Brain pericyte (primary cell): ENCODE measurements around the gene B4GALT3.

ENCODE experiments used
- DNase-seq: peaks from one replicate; pipeline ENCODE4 v3.0.0-alpha.2; 2012; ENCODE audit warnings: low read depth, low spot score

Gene B4GALT3

DNA sequence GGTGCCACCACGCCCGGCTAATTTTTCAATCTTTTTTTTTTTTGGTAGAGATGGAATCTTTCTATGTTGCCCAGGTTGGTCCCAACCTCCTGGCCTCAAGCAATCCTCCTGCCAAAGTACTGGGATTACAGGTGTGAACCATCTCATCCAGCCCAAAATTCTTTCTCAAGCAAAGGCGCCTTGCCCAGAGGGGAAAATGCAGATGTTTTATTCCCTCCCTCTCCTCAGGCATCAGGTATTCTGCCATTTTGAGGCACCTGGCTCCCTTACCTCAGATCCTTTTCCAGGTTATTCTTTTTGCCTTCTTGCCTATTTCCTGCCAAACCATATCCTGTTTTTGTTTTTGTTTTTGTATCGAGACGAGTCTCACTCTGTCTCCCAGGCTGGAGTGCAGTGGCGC, 11.1 kb upstream of the B4GALT3 start:
- DNase-seq = no peak

DNA sequence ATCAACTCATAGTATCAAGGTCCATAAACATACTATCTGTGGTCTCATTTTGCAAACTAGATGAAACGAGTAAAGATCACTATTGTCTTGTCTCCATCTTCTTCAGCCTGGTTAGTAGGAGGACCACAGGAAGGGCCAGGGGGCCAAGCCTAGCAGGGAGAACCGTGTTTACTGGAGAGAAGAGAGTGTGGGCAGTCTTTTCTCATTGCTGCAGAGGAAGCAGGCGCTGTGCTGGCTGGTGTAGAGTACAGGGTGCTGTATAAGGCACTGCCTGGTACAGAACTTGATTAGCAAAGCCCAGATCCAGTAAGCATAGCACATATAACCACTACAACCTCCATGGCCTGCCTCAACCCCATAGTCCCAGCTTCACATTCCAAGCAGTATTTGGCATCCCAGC, 10.0 kb upstream of the B4GALT3 start:
- no peak for DNase-seq

DNA sequence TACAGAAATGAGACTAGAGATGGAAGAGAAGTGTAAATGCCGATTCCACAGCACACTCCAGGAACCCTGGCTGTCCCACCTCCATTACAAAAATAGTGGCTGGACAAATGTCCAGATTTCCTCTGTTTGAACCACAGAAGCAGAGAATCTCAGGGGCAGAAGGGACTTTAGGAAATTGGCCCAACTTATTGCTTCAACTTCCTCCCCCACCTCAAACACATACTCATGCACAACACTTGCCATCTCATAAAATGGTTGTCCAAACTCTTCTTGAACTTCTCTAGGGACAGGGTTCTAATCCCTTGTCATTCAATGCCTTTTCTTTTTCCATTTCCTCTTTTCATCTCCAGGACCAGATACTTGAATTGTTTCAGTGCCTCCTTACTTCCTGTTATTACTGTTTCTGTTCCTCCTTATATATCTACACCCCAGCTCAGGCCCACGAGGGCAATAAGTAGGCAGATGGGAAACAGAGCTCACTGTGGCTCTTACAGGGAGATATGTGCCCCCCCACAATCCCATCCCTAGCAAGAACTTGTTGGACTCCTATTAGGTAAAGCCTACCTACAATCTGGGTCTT, 8.5 kb upstream of the B4GALT3 start:
- DNase-seq = no peak

DNA sequence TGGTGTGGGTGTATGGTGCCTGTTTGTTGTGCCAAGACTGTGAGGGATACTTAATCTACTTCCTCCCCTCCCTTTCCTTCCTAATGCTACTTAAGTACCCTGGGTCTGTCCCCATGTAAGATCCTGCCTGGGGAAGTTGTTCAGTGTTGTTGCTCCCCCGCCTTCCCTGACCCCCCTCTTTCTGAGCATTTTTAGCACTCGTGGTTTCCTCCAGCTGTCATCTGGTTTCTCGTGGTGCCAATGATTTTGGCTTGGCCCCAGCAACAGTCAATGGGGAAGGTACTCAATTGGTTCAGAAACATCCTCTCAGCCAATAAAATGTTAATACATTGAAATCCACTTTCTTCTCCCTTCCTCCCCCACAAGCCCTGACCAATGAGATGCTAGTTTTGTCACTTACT, 8.0 kb upstream of the B4GALT3 start:
- no peak for DNase-seq

DNA sequence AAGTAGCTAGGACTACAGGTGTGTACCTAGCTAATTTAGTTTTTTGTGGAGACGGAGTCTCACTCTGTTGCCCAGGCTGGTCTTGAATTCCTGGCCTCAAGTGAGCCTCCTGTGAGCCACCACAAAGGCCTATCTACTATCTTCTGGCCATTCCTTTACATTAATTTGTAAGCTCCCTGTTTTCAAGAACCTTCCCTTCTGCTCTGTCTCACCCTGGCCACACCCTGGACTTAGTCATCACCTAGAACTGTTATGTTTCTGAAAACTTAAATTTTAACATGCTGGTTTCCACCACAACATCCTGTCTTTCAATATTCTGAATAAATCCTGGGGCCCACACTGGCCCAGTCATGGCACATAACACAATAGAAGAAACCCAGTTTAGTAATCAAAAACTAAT, 4.9 kb upstream of the B4GALT3 start:
- no peak for DNase-seq

DNA sequence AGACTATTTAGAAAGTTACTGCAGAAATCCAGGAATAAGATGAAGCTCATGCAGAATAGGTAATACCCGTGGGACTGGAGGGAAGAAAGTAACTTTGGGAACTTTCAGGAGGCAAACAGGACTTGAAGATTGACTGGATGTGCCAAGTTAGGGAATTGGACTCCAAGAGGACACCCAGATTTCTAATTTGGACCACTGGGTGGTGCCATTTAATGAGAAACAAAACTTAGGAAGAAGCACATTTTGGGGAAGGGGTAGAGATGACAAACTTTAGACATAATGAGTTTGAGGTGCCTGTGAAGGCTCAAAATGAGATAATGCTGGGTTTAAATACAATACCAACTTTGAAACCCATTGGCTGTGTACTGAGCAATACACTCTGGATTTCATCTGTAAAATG, 3.3 kb upstream of the B4GALT3 start:
- DNase-seq = no peak

DNA sequence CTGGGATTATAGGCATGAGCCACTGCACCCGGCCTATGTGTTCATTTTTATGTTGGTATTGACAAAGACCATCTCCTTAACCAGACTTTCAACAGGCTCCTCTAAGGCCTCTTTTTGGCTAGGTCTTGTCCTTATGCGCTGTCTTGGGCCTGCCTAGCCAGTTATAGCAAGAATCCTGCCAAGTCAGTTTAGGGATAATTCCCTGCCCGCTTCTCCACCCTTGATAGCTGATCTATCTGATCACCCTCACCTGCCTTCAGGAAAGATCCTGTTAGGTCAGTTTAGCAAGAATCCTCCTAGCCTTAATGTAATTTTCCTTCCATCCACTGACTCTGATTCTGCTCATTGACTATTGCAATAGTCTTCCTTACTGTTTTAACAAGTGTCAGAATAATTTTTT, 2.4 kb upstream of the B4GALT3 start:
- DNase-seq = no peak

DNA sequence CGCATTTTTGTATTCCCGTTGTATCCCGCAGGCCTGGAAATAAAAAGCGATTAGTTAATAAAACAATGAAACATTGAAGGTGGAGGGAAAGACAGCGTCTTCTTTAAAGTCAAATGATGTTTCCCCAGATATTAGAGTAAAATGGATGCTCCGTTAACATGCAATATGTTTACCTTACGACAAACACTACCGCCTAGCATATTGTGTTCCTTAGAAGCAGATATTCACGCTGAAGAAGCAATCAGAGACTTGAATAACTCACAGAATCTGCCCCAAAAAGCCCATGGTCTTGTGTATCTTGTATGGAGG, 583 bp upstream of the B4GALT3 start:
- no peak for DNase-seq

DNA sequence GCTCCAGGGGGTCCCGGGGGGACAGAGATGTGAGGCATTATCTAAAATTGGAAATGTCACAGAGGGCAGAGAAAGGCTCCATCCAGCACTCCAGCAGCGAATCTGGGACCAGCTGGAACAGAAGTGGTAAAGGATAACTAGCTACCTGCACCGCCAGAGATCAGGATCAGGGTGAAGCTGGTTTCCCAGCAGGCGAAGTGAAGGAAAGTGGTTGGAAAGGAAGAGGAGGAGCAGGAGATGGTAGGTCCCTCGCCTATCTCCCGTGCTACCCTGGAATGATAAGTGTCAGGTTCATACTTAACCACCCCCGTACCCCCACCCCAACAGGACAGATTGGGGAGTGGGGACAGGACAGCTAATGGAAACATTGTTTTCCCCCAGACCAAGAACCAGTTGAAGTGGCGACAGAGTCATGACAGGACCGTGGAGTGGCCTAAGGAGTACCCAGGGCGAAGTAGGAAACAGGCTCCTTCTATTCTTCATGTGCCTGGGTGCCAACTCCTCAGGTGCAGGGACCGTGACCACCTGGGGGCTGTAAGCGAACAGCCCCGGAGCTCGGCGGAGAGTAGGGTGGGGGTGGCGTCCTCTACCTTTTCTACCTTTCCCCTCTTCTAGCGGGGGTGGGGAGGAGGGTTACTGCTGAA, 717 bp downstream of the B4GALT3 start:
- no peak for DNase-seq

DNA sequence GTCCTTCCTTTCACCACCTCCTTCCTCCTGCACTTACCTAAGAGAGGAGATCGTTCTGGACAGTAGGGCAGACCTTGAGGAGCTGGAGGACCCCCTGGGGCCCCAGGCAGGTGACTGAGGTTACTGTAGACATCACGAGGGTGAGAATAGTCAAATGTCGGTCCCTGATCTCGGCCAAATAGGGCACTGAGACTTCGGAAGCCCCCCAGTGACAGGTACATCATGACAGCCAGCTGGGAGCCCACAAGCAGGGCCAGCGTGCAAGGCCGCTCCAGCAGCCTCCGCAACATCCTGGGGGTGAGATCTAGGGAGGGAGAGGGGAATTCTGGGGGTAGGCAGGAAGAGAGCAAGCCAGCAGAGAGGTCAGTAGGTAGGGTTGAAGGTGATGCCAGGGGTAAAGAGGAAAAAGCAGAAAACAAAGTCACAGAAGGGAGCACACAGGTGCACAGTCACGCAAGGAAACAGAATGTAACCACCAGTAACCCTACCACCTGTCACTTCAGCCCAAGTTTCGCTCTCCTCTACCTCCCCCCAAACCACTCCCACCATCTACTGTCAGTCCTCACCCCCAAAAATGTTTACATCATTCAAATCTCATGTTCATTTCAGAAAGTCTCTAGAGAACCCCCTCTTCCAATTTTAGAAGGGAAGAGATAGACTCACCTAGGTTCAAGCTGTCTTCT, 1.4 kb downstream of the B4GALT3 start:
- no peak for DNase-seq

DNA sequence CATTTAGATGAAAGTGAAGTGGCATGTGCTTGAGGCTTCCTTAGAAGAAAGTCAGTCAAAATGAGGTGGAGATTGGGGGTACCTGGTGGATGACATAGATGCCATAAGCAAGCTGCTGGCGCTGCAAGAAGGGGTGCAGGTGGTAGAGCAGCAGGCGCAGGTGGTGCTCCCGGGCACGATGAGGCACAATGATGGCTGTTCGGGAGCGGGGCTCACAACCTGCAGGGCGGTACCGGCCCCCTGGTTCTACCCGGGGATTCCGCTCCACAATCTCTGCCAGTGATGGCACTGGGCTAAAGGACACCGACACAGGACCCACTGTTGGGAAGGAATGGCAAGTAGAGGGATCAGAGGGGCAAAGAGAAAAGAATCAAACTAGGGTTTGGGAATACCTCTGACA, 2.4 kb downstream of the B4GALT3 start:
- DNase-seq = no peak

DNA sequence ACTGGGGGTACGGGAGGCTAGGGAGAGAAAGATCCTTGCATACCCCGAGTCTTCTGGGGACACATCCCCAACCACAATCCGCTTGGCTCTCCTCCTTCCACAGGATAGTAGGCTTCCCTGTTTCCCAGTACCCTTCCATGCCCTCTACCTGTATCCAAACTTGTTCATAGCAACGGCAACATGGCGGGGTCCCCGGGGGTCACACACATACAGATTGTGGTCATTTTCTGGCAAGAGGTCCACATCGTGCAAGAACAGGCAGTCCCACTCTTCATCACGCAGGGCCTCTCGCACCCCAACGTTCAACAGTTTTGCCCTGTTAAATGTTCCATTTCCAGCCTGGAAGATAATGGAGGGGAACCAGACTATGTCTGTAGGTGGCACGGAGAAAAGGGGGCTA, 3.6 kb downstream of the B4GALT3 start:
- no peak for DNase-seq

DNA sequence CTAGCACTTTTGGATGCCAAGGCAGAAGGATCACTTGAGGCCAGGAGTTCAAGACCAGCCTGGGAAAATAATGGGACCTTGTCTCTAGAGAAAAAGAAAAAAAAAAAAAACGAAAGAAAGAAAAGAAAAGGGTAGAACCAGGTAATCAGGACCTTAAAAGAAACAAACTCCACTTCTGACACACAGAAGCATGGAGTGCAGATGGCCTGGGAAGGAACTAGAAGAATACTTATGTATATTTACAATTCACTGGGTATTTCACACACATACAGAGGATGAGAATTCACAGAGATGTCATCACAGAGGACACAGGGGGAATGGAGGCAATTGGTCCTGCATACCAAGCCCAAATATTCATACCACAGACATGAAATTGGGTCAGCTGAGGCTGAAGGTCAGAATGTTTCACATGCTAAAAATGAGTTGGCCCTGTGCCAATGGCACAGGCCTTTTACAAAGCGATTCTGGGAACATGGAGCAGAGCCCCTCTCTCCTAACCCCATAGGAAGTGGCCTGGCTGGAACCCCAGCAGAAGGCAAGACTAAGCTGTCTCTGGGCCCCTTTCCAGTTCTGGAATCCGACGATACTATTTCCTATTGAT, 4.4 kb downstream of the B4GALT3 start:
- DNase-seq = no peak

DNA sequence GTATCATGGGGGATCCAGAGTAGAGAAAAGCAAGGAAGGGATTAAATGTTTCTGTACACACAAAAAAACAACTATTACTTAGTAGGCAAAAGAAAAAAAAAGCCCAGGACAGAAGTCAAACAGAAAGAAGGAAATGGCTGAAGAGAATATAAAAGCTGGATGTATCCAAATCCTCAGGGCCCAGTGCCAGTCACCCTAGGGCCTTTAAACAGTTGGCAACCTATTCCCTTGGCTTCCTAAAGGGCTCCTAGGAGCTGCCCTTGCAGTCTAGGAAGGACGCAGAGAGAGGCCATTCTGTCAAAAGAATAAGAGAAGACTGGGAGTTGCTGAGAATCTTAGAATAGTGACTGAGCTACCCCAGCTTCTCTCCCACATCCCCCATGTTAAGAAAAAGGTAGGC, 5.0 kb downstream of the B4GALT3 start:
- DNase-seq = no peak

DNA sequence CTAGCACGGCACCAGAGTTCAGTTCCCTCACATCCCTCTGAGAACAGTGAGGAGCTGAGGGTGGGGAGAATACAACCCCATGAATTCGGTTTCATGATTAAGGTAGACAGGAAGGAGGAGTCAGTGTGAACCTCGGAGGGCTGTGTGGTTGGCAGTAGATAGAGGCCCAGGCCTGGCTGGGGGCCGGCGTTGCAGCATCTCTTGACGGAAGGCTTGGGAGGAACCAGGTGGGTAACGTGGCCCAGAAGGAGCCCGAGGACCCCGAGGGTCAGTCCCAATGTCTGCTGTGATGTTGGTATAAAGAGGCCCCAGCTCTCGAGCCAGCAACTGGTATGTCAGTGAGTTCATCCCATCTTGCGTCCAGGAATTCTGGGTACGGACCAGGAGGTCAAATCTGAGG, 5.6 kb downstream of the B4GALT3 start:
- DNase-seq = no peak

DNA sequence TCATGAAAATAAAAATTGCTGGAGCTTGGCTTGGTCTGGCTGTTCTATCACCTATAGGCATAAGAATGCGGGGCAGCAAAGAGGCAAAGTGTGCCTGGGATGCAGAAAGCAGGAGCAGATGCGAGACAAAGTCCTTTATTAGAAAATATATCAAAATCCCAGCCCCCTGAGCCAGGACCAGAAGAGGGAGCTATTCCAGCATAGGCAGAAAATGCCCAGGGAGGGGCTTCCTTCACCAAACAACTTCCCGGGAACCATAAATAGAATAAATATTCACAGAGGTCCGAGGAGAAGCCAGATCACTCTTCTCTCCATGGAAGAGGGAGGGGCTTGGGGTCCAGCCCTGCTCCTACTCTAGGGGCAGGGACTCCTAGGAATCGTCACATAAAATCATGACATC, 6.1 kb downstream of the B4GALT3 start:
- no peak for DNase-seq

DNA sequence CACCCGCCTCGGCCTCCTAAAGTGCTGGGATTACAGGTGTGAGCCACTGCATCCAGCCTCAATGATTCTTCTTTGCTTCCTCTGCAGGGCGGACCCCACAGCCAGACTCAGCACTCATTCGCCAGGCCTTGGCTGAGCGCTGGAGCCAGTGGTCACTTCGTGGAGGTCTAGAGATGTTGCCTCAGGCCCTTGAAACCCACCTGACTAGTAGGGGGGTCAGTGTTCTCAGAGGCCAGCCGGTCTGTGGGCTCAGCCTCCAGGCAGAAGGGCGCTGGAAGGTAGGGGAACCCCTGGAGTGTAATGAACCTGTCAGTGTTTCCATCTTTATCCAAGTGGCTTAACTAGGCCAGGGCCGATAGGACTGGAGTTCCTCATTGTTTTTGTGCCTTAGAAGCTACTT, 8.4 kb downstream of the B4GALT3 start:
- DNase-seq = no peak

DNA sequence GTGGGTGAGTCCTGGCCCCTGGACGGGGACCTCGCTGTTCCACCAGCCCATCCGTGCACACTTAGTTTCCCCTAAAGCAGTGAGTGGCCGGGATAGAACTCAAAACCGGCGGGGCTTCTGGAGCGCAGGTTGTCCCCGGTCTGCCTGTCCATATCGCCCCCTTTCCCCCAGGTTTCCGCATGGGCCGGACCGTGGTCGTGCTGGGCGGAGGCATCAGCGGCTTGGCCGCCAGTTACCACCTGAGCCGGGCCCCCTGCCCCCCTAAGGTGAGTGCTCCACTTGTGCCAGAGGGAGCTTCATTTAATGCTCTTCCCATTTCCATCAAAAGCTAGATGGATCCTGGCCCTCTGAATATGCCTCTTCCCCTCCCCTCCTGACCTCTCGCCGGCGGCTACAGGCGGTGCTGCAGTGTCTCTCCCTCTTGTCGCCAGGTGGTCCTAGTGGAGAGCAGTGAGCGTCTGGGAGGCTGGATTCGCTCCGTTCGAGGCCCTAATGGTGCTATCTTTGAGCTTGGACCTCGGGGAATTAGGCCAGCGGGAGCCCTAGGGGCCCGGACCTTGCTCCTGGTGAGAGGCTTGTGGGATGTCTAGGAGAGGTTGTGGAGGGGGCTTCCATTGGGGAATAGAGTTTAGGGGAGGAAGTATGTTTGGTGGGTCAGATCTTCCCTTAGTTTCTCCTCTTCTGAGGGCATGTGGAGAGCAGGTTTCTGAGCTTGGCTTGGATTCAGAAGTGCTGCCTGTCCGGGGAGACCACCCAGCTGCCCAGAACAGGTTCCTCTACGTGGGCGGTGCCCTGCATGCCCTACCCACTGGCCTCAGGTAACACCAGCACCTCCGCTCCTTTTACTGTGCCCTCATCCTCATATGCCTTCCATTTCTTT, 10.4 kb downstream of the B4GALT3 start:
- DNase-seq = no peak

DNA sequence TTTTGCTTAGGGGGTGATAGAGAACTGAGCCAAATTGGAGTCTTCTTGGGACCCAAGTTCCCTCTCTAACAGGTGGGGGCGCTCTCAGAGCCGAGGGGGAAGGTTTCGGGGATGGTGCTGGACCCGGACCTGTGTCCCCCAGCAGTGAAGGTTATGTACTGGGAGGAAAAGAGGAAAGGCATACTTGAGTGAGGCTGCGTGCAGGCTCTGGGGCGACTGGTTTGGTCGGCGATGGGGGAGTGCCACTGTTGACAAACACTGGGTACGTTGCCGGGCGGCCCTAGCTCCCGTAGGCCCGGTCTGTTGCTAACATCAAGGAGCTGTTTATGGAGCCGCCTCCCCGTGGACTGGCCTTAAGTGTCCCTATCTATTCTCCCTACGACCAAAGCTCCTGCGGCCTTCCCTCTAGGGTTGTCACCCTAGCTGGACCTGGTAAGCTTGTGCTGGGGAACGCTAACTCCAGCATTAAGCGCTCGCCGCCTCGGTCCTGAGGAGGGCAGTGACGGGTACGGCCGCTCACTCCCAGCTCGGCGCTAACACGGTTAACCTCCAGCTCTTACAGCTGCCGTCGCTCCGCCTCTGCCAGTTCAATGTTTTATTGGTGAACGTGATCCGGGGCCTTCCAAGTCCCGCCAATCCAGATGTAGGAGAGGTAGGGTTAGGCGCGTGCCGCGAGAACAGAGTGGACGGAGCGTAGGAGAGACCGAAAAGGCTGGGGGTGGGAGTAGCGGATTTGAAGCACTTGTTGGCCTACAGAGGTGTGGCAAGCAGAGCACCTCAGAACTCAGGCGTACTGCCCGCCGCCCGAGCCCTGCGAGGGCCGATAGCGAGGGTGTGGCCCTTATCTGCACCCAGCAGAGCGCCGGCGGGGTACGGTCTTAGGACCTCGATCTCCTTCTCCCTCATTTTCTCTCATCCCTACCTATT, 11.3 kb downstream of the B4GALT3 start, which contains the start of gene PPOX:
TSS of gene PPOX (plus strand) at position 685 of the 927 bp plus-strand sequence. CDS start 422 bp downstream, outside the sequence.
- DNase-seq = peak; percentile 94

DNA sequence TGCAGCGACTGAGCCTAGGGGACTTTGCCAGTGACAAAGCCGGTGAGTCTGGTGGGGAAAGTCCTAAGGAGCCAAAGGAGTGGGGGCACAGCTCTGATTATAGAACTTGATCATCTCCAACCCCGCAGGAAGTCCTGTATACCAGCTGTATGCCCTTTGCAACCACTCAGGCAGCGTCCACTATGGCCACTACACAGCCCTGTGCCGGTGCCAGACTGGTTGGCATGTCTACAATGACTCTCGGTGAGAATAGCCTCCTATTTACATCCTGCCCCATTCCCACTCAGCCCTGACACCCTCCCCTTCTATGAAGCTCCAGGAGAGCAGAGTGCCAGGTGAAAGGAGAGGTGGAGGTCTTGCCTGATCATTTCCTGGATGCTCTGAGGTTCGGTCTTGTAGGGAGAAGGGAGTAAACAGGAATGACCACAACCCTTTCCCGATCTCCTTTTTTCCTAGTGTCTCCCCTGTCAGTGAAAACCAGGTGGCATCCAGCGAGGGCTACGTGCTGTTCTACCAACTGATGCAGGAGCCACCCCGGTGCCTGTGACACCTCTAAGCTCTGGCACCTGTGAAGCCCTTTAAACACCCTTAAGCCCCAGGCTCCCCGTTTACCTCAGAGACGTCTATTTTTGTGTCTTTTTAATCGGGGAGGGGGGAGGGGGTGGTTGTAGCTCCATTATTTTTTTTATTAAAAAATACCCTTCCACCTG, 12.3 kb downstream of the B4GALT3 start:
- DNase-seq = no peak
